Measurements from ENCODE around the gene PRKG2.

DNA sequence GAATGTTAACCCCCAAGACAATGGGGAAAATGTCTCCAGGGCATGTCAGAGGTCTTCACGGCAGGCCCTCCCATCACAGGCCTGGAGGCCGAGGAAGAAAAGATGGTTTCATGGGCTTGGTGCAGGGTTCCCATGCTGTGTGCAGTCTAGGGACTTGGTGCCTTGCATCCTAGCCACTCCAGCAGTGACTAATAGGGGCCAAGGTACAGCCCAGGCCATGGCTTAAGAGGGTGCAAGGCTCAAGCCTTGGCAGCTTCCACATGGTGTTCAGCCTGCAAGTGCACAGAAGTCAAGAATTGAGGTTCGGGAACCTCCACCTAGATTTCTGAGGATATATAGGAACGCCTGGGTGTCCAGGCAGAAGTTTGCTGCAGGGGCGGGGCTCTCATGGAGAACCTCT lies 133.9 kb downstream of the PRKG2 start:
- no peak for TF ChIP-seq CTCF (IDR thresholded peaks at IDR 0.05)
- TF ChIP-seq POLR2AphosphoS5 (IDR thresholded peaks at IDR 0.05) = no peak
- TF ChIP-seq POLR2A (IDR thresholded peaks at IDR 0.05) = no peak
